Effector memory CD8-positive, alpha-beta T cell (primary cell): ENCODE measurements around the gene LHFPL3.
"Not testable (repeated sequence)": the region's sequence is repeated elsewhere in the genome, so short reads cannot be mapped to it uniquely, and the experiment has no call there.

Experiments used
- ATAC-seq: fragments of 150-1000 bp; cut with Tn5 transposase; replicated peaks from 2 replicates; pipeline ENCODE4 v1.10.0; 2021; ENCODE audit warnings: mild to moderate bottlenecking, moderate library complexity
- DNase-seq, 3 experiments: peaks; one replicate each; pipeline ENCODE4 v3.0.0; 2021
- H3K27ac Mint-ChIP-seq, 2 donors: one replicate each; pipeline ENCODE4 v1.8.0; 2022; ENCODE audit warnings: mild to moderate bottlenecking in 2 of 2, mixed read lengths in 2 of 2, moderate library complexity in 2 of 2
- H3K27me3 Mint-ChIP-seq, 2 donors: one replicate each; pipeline ENCODE4 v1.8.0; 2022; ENCODE audit warnings: mixed read lengths in 2 of 2
- H3K36me3 Mint-ChIP-seq: one replicate; pipeline ENCODE4 v1.8.0; 2022; ENCODE audit warnings: mild to moderate bottlenecking, moderate library complexity, mixed read lengths; ENCODE audit not compliant: insufficient read depth
- H3K4me1 Mint-ChIP-seq, 2 donors: one replicate each; pipeline ENCODE4 v1.8.0; 2022; ENCODE audit warnings: low read depth in 2 of 2, mixed read lengths in 2 of 2
- H3K4me3 Mint-ChIP-seq, 2 donors: one replicate each; pipeline ENCODE4 v1.8.0; 2022; ENCODE audit warnings: mild to moderate bottlenecking in 2 of 2, mixed read lengths in 2 of 2, moderate library complexity in 2 of 2
- H3K9me3 Mint-ChIP-seq, 2 donors: one replicate each; pipeline ENCODE4 v1.8.0; 2022; ENCODE audit warnings: mixed read lengths in 2 of 2
- total RNA-seq, 9 experiments: gene quantifications; one replicate each; lab custom pipeline; 2026; lab: John Stamatoyannopoulos, UW

The LHFPL3 gene
- 0 to 0.66 (median 0) reads per million in 9 experiments for total RNA-seq

GRCh38 chr7:104328296-104328969, at the start of gene LHFPL3:
Gene LHFPL3, plus strand, starts transcription at chr7:104328603.
- H3K4me3 Mint-ChIP-seq = no peak within 1 kb of the TSS
- H3K4me1 Mint-ChIP-seq = peaks cover 5 to 6% of the 10 kb centered on the region in 2 donors
- H3K27me3 Mint-ChIP-seq = peaks cover 46 to 61% of the 10 kb centered on the region in 2 donors
- H3K27ac Mint-ChIP-seq = no peak within 1 kb of the TSS
- DNase-seq = no peak
- peaks cover 2% of the 10 kb centered on the region for H3K36me3 Mint-ChIP-seq
- no peaks in the 10 kb centered on the region for H3K9me3 Mint-ChIP-seq
- no peak for ATAC-seq

GRCh38 chr7:104281685-104282084, 46.7 kb upstream of the LHFPL3 start:
- not testable (repeated sequence) for H3K27ac Mint-ChIP-seq, ATAC-seq, DNase-seq, H3K9me3 Mint-ChIP-seq, H3K36me3 Mint-ChIP-seq, H3K4me1 Mint-ChIP-seq, H3K4me3 Mint-ChIP-seq
- peaks cover 13 to 20% of the 10 kb centered on the region in 2 donors for H3K27me3 Mint-ChIP-seq

- H3K27ac Mint-ChIP-seq = no peak overlapping the region
- no peak for ATAC-seq
- DNase-seq = no peak
- H3K4me1 Mint-ChIP-seq = no peaks in the 10 kb centered on the region
- H3K36me3 Mint-ChIP-seq = no peaks in the 10 kb centered on the region
- H3K27me3 Mint-ChIP-seq = no peaks in the 10 kb centered on the region
- no peak overlapping the region for H3K4me3 Mint-ChIP-seq
- peaks cover 0 to 4% of the 10 kb centered on the region in 2 donors for H3K9me3 Mint-ChIP-seq
These were observed 41.6 kb upstream of the LHFPL3 start for GRCh38 chr7:104286839-104287238.

- H3K27ac Mint-ChIP-seq = no peak overlapping the region
- H3K36me3 Mint-ChIP-seq = no peaks in the 10 kb centered on the region
- no peaks in the 10 kb centered on the region for H3K27me3 Mint-ChIP-seq
- ATAC-seq (no peak), DNase-seq (no peak)
- no peaks in the 10 kb centered on the region for H3K4me1 Mint-ChIP-seq
- H3K4me3 Mint-ChIP-seq = no peak overlapping the region
- H3K9me3 Mint-ChIP-seq = peaks cover 0 to 1% of the 10 kb centered on the region in 2 donors
These were observed 40.3 kb upstream of the LHFPL3 start for GRCh38 chr7:104288137-104288536.

- DNase-seq = no peak
- no peak overlapping the region for H3K27ac Mint-ChIP-seq
- no peak overlapping the region for H3K4me3 Mint-ChIP-seq
- no peaks in the 10 kb centered on the region for H3K36me3 Mint-ChIP-seq
- peaks cover 15 to 16% of the 10 kb centered on the region in 2 donors for H3K27me3 Mint-ChIP-seq
- peaks cover 0 to 2% of the 10 kb centered on the region in 2 donors for H3K9me3 Mint-ChIP-seq
- no peaks in the 10 kb centered on the region for H3K4me1 Mint-ChIP-seq
- no peak for ATAC-seq
These were observed 34.1 kb upstream of the LHFPL3 start for GRCh38 chr7:104294291-104294690.

- Mint-ChIP-seq H3K36me3 (no peaks in the 10 kb centered on the region), H3K4me1 (no peaks in the 10 kb centered on the region), H3K4me3 (no peak overlapping the region), H3K9me3 (peaks cover 0 to 6% of the 10 kb centered on the region in 2 donors), H3K27me3 (peaks cover 24 to 28% of the 10 kb centered on the region in 2 donors), H3K27ac (no peak overlapping the region)
- DNase-seq (no peak), ATAC-seq (no peak)
These were observed 32.1 kb upstream of the LHFPL3 start for GRCh38 chr7:104296266-104296665.

GRCh38 chr7:104296900-104297299, 31.5 kb upstream of the LHFPL3 start:
- no peaks in the 10 kb centered on the region for H3K4me1 Mint-ChIP-seq
- H3K27me3 Mint-ChIP-seq = peaks cover 24 to 31% of the 10 kb centered on the region in 2 donors
- DNase-seq (no peak), ATAC-seq (no peak)
- peaks cover 0 to 6% of the 10 kb centered on the region in 2 donors for H3K9me3 Mint-ChIP-seq
- no peak overlapping the region for H3K27ac Mint-ChIP-seq
- H3K36me3 Mint-ChIP-seq = no peaks in the 10 kb centered on the region
- H3K4me3 Mint-ChIP-seq = no peak overlapping the region

GRCh38 chr7:104299323-104299722, 29.1 kb upstream of the LHFPL3 start:
- no peak for DNase-seq
- no peaks in the 10 kb centered on the region for H3K4me1 Mint-ChIP-seq
- ATAC-seq = no peak
- H3K4me3 Mint-ChIP-seq = no peak overlapping the region
- H3K27me3 Mint-ChIP-seq = peaks cover 16 to 20% of the 10 kb centered on the region in 2 donors
- H3K9me3 Mint-ChIP-seq = peaks cover 0 to 6% of the 10 kb centered on the region in 2 donors
- H3K27ac Mint-ChIP-seq = no peak overlapping the region
- H3K36me3 Mint-ChIP-seq = no peaks in the 10 kb centered on the region

- no peak for ATAC-seq
- Mint-ChIP-seq H3K27me3 (peaks cover 12 to 20% of the 10 kb centered on the region in 2 donors), H3K36me3 (no peaks in the 10 kb centered on the region), H3K4me3 (no peak overlapping the region), H3K9me3 (peaks cover 0 to 6% of the 10 kb centered on the region in 2 donors), H3K4me1 (no peaks in the 10 kb centered on the region), H3K27ac (no peak overlapping the region)
- no peak for DNase-seq
These were observed 28.6 kb upstream of the LHFPL3 start for GRCh38 chr7:104299777-104300176.

GRCh38 chr7:104306793-104307192, 21.6 kb upstream of the LHFPL3 start:
- Mint-ChIP-seq H3K36me3 (no peaks in the 10 kb centered on the region), H3K4me3 (no peak overlapping the region), H3K27me3 (peaks cover 0 to 6% of the 10 kb centered on the region in 2 donors), H3K9me3 (no peaks in the 10 kb centered on the region), H3K27ac (no peak overlapping the region), H3K4me1 (no peaks in the 10 kb centered on the region)
- DNase-seq (no peak), ATAC-seq (no peak)

- no peaks in the 10 kb centered on the region for H3K36me3 Mint-ChIP-seq
- no peak overlapping the region for H3K27ac Mint-ChIP-seq
- H3K4me1 Mint-ChIP-seq = no peaks in the 10 kb centered on the region
- H3K9me3 Mint-ChIP-seq = peaks cover 0 to 3% of the 10 kb centered on the region in 2 donors
- ATAC-seq (no peak), DNase-seq (no peak)
- H3K4me3 Mint-ChIP-seq = no peak overlapping the region
- H3K27me3 Mint-ChIP-seq = no peaks in the 10 kb centered on the region
These were observed 10.3 kb upstream of the LHFPL3 start for GRCh38 chr7:104317948-104318629.

GRCh38 chr7:104327534-104327933, 869 bp upstream of the LHFPL3 start:
- ATAC-seq (no peak), DNase-seq (no peak)
- Mint-ChIP-seq H3K36me3 (peaks cover 2% of the 10 kb centered on the region), H3K9me3 (no peaks in the 10 kb centered on the region), H3K4me1 (peaks cover 5 to 6% of the 10 kb centered on the region in 2 donors), H3K4me3 (no peak overlapping the region), H3K27ac (no peak overlapping the region), H3K27me3 (peaks cover 43 to 57% of the 10 kb centered on the region in 2 donors)

GRCh38 chr7:104327938-104328295, 486 bp upstream of the LHFPL3 start:
- Mint-ChIP-seq H3K4me1 (peaks cover 5 to 6% of the 10 kb centered on the region in 2 donors), H3K27ac (no peak overlapping the region), H3K36me3 (peaks cover 2% of the 10 kb centered on the region), H3K27me3 (peaks cover 46 to 57% of the 10 kb centered on the region in 2 donors), H3K9me3 (no peaks in the 10 kb centered on the region), H3K4me3 (no peak overlapping the region)
- ATAC-seq (no peak), DNase-seq (no peak)
